ENCODE results near the gene SDC3.
A peak's percentile ranks its signal among the peaks of the same experiment; 100 is the strongest.

SDC3 gene

GRCh38 chr1:30904191-30904961, 4.2 kb downstream of the SDC3 start:
- DNase-seq, result no peak

- DNase-seq, result no peak
Measured at GRCh38 chr1:30903343-30904034, 5.1 kb downstream of the SDC3 start.

DNA sequence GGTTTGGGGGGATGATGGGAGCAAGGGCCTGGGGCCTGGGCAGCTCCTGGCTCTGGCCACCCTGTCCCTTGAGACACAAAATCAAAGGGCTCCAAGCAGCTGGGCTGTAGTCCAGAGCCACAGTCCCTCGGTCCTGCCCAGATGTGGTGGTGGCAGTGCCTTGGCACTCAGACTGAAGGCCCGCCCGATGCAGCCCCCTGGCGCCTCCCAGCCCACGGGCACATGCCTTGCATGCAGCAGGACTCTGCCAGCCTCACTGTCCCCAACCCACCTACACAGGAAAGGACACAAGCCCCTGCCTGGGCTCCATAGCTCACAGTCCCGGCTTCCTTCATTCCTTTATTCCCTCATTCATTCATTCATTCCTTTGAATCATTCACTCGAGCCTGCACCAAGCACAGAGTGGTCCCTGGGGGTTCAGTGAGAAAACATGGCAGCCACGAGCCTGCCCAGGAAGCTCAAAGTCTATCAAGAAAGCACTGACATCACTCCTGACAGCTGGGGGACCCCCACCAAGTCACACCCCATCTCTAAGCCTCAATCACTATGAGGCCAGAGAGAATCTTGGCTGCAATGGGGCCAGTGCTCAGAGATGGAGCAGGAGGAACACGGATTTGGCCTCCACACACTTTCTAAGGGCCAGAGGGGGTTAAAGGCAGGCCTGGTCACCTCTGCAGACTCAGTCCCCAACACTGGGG, 5.8 kb downstream of the SDC3 start:
- DNase-seq, result no peak

DNA sequence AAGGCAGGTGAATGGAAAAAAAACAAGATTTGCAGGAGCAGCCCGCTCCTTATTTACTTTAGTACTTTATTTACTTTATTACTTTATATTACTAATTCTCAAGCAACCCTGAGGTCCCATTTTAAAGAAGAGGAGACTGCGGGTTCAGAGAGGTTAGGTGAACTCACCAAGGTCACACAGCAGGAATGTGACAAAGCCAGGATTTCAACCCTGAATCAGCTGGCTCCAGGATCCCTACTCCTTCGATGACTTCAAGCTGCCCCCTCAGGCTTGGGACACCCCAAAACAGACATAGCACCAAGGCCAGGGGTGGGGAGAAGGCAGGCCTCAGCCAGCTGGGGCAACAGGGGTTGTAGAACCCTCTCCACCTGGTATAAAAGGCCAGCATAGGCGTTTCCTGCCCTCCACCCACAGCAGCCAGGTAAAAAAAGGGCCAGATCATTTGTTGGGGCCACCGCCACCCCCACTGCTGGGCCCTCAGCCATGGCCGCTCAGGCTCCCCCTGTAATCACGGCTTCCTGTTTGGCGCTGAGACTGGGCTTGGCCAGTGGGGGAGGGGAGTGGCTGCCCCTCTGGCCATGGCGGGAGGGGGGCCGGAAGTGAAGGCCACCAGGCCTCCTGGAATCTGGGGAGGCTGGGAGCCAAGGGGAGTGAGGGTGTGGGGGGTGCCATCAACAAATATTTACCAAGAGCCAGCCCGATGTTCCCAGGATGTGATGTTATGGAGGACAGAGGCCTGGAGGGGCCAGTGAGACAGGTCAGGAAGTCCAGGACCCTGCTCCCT, 6.6 kb downstream of the SDC3 start:
- no peak for DNase-seq

DNA sequence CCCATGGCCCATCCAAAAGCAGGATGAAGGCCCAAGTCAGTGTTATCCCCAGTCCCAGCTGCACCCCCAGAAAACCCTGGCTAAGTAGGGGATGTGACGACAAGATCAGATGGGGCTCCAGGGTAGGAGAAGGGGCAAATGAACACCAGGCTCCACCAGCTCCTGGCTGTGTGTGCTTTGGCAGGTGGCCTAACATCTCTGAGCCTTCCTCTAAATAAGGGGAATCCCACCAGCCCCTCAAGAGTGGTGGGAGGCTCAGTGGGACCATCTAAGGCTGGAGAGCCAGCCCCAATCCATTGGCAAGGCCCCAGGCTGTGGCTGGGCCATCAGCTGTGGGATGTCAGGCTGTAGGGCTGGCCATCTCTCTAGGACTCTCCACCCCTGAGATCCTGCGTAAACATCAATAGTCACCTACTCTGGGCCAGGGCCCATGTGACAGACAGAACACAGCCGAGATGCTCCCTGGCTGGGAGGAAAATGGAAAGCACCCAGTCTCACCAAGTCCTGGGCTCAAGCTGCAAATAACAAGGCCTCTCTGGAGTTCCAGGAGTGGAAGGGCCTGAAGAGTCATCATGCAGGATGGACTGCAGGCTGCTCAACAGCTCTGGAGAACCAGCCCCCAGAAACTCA, 7.5 kb downstream of the SDC3 start:
- no peak for DNase-seq

DNA sequence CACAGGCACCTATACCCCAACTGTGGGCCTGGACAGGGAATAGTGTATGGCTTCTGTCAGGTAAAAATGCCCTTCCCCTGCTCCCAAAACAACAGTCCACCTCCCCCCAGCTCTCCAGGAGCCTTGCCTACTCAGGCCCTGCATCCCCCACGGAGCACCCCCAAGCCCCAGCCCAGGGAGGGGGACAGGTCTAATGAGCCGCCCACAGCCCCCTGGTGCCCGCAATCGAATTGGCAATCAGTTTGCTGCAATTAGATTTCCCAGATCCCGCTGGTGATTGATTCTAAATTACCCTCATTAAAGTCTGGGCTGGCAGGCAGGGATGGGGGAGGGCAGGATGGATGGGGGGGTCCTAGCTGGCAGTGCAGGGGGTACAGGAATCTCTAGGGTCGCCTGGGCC, 8.1 kb downstream of the SDC3 start:
- DNase-seq, result no peak

GRCh38 chr1:30899577-30900389, 8.8 kb downstream of the SDC3 start:
- DNase-seq, result no peak

- DNase-seq, result no peak
Measured at GRCh38 chr1:30898031-30898815, 10.3 kb downstream of the SDC3 start.

DNA sequence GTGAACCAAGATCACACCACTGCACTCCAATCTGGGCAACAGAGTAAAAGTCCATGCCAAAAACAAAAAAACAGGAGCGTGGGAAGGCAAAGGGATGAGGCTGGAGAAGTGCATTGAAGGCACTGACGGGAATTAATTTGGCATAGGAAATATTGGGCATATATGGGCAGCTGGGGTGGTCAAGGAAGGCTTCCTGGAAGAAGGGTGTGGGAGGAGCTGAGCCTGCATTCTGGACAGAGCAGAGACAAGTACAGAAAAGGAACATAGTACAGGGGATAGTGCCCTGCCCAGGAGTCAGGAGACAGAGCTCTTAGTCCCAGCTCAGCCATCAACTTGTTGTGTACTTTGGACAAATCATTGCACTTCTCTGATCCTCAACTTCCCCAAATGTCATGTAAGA, 11.7 kb downstream of the SDC3 start:
- DNase-seq, result no peak

DNA sequence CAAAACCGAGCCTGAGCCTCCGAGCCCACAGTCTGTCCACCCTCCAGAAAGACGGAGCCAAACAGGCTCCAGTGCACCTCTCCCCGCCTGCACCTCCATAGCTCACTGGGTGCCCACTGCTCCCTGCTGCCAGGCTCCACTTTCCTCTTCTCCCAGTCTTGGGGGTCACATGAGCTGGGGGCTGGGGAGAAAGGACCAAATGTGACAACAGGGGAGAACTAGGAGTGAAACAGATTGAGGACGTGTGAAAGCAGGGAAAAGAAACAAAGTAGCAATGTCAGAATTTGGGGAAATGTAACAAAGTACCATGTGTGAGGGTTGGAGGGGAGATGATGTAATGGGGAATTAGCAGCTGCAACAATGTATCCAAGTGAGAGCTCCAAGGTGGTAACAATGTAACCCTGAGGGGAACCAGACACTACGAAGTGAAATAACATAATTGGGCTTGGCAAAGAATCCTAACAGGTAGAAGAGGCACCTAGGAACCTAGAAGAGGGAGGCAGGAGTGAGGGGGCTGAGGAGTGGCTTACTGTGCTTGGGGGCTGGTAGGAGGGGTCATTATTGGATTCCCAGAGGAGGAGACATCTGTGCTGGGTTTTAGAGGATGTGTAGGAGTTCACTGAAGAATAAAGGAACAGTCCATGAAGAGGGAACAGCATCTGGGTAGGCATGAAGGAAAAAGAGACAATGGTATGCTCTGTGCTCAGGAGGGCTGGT, 12.5 kb downstream of the SDC3 start:
- peak; percentile 65 for DNase-seq

- peak; percentile 48 for DNase-seq
Measured at GRCh38 chr1:30895382-30895943, 13.1 kb downstream of the SDC3 start.

DNA sequence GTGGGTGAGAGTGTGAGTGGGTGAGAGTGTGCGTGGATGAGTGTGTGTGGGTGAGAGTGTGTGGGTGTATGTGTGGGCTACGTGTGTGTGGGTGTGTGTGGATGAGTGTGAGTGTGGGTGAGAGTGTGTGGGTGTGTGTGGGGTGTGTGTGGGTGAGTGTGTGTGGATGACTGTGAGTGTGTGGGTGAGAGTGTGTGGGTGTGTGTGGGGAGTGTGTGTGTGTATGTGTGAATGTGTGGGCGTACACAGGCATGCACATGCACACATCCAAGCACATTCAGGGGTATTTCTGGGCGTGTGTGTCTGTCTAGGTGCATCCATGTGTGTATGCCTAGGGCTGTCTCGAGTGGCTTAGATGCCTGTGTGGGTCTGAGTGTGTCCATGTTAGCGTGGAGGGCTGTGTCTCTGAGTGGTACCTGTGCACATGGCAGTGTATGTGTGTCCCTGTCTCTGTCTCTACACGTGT, 14.0 kb downstream of the SDC3 start:
- DNase-seq, result no peak

DNA sequence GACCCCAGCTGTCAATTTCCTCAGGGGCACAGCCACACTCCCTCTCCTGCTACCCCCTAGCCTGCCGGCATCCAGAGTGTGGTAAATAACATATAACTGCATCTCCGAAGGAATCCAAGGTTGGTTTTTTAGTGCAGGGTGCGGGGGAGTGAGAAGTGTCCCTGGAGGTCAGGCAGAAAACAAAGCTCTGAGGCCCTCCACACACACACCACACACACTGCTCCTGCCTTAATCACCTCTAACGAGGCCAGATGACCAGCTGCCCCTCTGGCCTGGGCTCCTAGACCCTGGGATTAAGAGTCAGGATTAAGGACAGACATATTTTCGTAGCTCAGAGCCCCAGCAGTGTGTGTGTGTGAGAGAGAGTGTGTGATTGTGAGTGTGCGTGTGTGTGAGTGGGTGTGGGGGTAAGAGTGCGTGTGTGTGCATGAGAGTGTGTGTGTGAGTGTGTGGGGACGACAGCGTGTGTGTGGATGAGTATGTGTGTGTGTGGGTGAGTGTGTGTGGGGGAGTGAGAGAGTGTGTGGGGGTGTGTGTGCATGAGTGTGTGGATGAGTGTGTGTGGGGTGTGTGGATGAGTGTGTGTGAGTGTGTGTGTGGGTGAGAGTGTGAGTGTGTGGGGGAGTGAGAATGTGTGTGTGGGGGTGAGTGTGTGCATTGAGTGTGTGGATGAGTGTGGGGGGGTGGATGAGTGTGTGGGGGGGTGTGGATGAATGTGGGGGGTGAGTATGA, 14.6 kb downstream of the SDC3 start:
- DNase-seq, result no peak

- no peak for DNase-seq
Measured at GRCh38 chr1:30892671-30893073, 15.9 kb downstream of the SDC3 start.

DNA sequence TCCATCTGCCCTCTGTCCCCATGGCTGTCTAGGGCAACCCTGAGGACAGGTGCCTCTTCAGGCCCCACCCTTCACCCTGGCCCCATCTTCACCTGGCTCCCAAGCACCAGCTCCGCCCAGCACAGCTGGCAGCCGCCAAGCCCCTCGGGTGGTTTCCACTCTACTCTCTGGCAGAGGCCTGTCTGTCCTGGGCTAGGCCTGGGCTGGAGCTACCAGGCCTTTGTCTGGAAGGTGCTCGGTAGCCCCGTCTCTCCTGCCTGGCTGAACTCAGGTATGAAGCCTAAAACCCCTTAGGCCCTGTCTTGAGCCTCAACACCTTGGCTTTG, 17.4 kb downstream of the SDC3 start:
- no peak for DNase-seq

GRCh38 chr1:30890502-30891226, 17.9 kb downstream of the SDC3 start:
- no peak for DNase-seq

GRCh38 chr1:30889511-30889910, 19.0 kb downstream of the SDC3 start:
- DNase-seq, result peak; percentile 72

GRCh38 chr1:30888975-30889374, 19.6 kb downstream of the SDC3 start:
- DNase-seq, result no peak
